Activated T-cell treated with anti-CD3 and anti-CD28 coated beads, Interleukin-2, amount 50 U/mL, for 24 hours (primary cell): ENCODE measurements around the gene ZNF689.
"Not testable (repeated sequence)": the region's sequence is repeated elsewhere in the genome, so short reads cannot be mapped to it uniquely, and the experiment has no call there.

Experiments
- DNase-seq: peaks from one replicate; pipeline ENCODE4 v3.0.0-alpha.2; 2020
- H3K27ac Mint-ChIP-seq: 2 replicates; pipeline ENCODE4 v1.8.0; 2020; ENCODE audit warnings: mild to moderate bottlenecking, mixed read lengths
- H3K27me3 Mint-ChIP-seq: 2 replicates; pipeline ENCODE4 v1.8.0; 2020; ENCODE audit warnings: mixed read lengths
- H3K36me3 Mint-ChIP-seq: 2 replicates; pipeline ENCODE4 v1.8.0; 2020; ENCODE audit warnings: low read depth, mixed read lengths
- H3K4me1 Mint-ChIP-seq: 2 replicates; pipeline ENCODE4 v1.8.0; 2020; ENCODE audit warnings: low read depth, mixed read lengths
- H3K4me3 Mint-ChIP-seq: 2 replicates; pipeline ENCODE4 v1.8.0; 2020; ENCODE audit warnings: mild to moderate bottlenecking, moderate library complexity, mixed read lengths
- H3K9me3 Mint-ChIP-seq: 2 replicates; pipeline ENCODE4 v1.8.0; 2020; ENCODE audit warnings: mixed read lengths

ZNF689 gene

DNA sequence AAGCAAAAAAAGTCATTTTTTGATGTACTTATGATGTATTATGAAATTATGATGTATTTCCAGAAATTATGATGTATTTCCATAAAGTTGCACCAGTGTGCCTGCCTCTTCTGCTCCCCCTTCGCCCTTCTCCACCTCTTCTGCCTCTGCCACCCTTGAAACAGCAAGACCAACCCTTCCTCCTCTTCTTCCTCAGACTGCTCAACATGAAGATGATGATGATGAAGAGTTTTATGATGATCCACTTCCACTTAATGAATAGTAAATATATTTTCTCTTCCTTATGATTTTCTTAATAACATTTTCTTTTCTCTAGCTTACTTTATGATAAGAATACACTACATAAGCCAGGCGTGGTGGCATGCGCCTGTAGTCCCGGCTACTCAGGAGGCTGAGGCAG is 17.3 kb downstream of the ZNF689 start:
- H3K27me3 Mint-ChIP-seq, result no peaks in the 10 kb centered on the region

DNA sequence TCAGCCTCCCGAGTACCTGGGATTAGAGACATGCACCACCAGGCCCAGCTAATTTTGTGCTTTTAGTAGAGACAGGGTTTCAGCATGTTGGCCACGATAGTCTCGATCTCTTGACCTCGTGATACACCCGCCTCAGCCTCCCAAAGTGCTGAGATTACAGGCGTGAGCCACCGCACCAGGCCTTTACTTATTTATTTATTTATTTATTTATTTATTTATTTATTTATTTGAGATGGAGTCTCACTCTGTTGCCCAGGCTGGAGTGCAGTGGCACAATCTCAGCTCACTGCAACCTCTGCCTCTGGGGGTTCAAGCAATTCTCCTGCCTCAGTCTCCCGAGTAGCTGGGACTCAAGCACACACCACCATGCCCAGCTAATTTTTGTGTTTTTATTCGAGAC is 19.3 kb downstream of the ZNF689 start:
- Mint-ChIP-seq H3K4me1 (peaks cover 20% of the 10 kb centered on the region), H3K36me3 (peaks cover 28% of the 10 kb centered on the region)
- H3K27me3 Mint-ChIP-seq, H3K27ac Mint-ChIP-seq, DNase-seq, H3K9me3 Mint-ChIP-seq, H3K4me3 Mint-ChIP-seq: not testable (repeated sequence)

More for the DNA sequence above, 17.3 kb downstream of the ZNF689 start:
- no peak overlapping the region for H3K4me3 Mint-ChIP-seq
- no peak overlapping the region for H3K27ac Mint-ChIP-seq
- H3K9me3 Mint-ChIP-seq, result no peaks in the 10 kb centered on the region
- peaks cover 10% of the 10 kb centered on the region for H3K36me3 Mint-ChIP-seq
- DNase-seq, result no peak
- H3K4me1 Mint-ChIP-seq, result peaks cover 3% of the 10 kb centered on the region

DNA sequence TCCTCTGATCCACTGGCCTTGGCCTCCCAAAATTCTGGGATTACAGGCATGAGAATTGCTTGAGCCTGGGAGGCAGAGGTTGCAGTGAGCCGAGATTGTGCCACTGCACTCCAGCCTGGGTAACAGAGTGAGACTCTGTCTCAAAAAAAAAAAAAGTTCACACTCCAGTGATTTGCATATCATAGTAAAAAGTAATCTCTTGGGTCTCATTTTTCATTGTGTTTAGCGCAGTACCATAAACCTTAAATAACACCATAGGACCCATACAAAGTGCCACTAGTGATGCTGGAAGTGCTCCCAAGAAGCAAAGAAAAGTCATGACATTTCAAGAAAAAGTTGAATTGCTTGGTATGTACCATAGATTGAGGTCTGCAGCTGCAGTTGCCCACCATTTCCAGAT is 20.6 kb downstream of the ZNF689 start:
- H3K36me3 Mint-ChIP-seq, result peaks cover 36% of the 10 kb centered on the region
- not testable (repeated sequence) for H3K9me3 Mint-ChIP-seq, H3K27me3 Mint-ChIP-seq, H3K27ac Mint-ChIP-seq, H3K4me3 Mint-ChIP-seq, DNase-seq
- peaks cover 27% of the 10 kb centered on the region for H3K4me1 Mint-ChIP-seq

DNA sequence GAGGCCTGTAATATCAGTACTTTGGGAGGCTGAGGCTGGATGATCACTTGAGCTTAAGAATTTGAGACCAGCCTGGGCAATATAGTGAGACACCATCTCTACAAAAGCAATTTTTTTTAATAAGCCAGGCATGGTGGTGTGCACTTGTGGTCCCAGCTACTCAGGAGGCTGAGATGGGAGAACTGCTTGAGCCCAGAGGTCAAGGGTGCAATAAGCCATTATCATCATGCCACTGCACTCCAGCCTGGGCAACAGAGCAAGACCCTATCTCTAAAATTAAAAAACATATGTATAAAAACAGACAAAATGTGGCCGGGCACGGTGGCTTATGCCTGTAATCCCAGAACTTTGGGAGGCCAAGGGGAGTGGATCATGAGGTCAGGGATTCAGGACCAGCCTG is 21.5 kb downstream of the ZNF689 start:
- Mint-ChIP-seq H3K4me1 (peaks cover 32% of the 10 kb centered on the region), H3K27ac (no peak overlapping the region), H3K9me3 (no peaks in the 10 kb centered on the region), H3K36me3 (peaks cover 41% of the 10 kb centered on the region), H3K27me3 (no peaks in the 10 kb centered on the region), H3K4me3 (no peak overlapping the region)
- DNase-seq, result no peak

DNA sequence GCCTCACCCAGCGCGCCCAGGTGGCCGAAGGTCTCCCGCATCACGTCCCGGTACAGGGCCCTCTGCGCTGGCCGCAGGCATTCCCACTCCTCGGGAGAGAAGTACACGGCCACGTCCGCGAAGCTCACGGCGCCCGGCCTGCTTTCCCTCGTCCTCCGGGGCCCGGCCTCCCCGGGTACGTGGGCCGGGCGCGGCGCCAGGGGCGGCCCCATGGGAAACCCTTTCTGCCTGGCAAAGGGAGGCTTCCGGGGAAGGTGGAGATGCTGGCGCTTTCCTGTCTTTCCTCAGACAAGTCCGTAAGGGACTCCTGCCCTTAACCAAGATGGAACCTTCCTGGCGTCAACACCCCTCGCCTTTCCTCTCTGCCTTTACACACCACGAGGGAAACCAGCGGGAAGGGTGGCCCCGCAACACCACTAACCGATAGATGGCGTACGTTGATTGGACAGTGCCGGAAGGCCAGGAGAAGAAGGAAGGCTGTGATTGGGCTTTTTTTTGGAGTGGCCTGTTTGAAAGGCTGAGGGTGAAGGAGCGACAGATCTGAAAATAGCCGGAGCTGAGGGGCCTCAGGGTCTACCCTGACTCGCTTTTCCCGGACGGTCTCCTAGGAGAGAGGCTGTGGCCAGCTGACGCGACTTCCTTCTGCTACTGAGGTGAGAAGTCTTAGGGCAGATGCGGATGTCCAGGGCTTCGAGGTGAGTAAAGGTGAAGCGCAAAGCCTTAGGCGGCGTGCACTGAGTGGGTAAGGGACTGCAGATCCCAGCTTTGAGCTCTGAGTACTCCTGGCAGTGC is 24.6 kb downstream of the ZNF689 start, which contains the start of gene ZNF785:
TSS of gene ZNF785 (minus strand) at position 298 of the 792 bp plus-strand sequence. CDS start at position 212, 86 bp downstream.
- no peaks in the 10 kb centered on the region for H3K9me3 Mint-ChIP-seq
- no peaks in the 10 kb centered on the region for H3K27me3 Mint-ChIP-seq
- peaks cover 67% of the 10 kb centered on the region for H3K36me3 Mint-ChIP-seq
- H3K27ac Mint-ChIP-seq, result peak within 1 kb of the TSS; percentile 96
- peak; percentile 91 for DNase-seq
- H3K4me1 Mint-ChIP-seq, result peaks cover 42% of the 10 kb centered on the region
- H3K4me3 Mint-ChIP-seq, result peak within 1 kb of the TSS; percentile 92

DNA sequence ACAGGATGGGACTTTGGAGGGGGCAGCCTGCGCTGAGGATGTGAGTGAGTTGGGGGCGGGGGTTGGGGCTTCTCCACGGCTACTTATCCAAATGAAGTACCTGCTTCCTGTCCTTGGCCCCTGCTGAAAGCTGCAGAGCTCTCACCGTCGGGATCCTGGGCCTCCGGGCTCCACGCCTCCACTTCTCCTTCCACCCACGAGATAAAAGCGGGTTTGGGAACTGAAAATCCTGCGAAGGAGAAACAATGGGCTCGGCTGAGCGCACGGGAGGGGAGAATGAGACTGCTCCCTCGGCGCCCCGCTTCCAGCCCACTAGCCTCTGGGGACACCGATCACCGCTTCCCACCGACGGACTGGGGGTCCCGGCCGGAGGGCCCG is 25.2 kb downstream of the ZNF689 start:
- no peak for DNase-seq
- no peaks in the 10 kb centered on the region for H3K27me3 Mint-ChIP-seq
- H3K27ac Mint-ChIP-seq, result peak overlapping the region; percentile 96
- peaks cover 42% of the 10 kb centered on the region for H3K4me1 Mint-ChIP-seq
- peak overlapping the region; percentile 92 for H3K4me3 Mint-ChIP-seq
- H3K9me3 Mint-ChIP-seq, result no peaks in the 10 kb centered on the region
- H3K36me3 Mint-ChIP-seq, result peaks cover 67% of the 10 kb centered on the region

DNA sequence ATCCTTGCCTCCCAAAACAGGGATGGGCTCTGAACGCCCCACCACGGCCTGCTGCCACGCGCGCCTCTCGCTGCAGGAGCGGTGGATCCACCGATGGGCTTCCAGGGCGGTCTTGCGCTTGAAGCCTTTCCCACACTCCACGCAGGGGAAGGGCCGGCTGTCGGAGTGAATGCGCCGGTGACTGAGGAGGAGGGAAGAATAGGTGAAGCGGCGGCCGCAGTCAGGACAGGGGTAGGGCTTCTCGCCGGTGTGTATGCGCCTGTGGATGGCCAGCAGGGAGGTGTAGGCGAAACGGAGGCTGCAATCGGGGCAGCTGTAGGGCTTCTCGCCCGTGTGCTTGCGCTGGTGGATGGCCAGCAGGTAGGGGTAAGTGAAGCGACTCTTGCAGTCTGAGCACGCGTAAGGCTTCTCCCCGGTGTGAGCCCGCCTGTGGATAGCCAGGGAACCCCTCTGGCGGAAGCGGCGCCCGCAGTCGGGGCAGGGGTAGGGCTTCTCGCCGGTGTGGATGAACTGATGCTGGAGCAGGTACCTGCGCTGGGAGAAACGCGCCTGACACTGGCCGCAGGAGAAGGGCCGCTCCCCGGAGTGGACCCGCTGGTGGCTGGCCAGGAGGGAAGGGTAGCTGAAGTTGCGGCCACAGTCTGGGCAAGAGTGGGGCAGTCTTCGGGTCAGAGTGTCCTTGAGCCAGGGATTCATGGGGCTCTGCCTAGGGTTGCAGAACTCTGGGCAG is 27.4 kb downstream of the ZNF689 start:
- no peak for DNase-seq
- H3K27ac Mint-ChIP-seq, result no peak overlapping the region
- no peak overlapping the region for H3K4me3 Mint-ChIP-seq
- H3K9me3 Mint-ChIP-seq, result no peaks in the 10 kb centered on the region
- peaks cover 78% of the 10 kb centered on the region for H3K36me3 Mint-ChIP-seq
- H3K4me1 Mint-ChIP-seq, result peaks cover 38% of the 10 kb centered on the region
- no peaks in the 10 kb centered on the region for H3K27me3 Mint-ChIP-seq

DNA sequence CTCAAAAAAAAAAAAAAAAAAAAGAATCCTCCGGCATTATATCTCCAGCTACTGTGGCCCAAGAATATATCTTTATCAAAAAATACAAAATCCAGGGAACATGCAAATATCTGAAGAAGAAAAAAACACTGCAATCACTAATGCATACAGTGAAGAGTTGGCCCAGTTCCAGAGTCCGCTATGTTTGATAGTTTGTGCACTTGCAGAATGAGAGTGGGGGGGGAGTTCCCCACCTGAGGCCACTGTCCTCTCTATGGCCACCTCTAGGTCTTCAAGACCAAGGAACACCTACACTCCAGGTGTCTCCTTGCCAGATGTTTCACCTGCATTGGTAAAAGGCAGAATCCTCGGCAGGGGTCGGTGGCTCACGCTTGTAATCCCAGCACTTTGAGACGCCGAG is 28.7 kb downstream of the ZNF689 start:
- no peak overlapping the region for H3K27ac Mint-ChIP-seq
- peaks cover 27% of the 10 kb centered on the region for H3K4me1 Mint-ChIP-seq
- H3K9me3 Mint-ChIP-seq, result no peaks in the 10 kb centered on the region
- H3K36me3 Mint-ChIP-seq, result peaks cover 69% of the 10 kb centered on the region
- no peaks in the 10 kb centered on the region for H3K27me3 Mint-ChIP-seq
- H3K4me3 Mint-ChIP-seq, result no peak overlapping the region
- DNase-seq, result no peak

DNA sequence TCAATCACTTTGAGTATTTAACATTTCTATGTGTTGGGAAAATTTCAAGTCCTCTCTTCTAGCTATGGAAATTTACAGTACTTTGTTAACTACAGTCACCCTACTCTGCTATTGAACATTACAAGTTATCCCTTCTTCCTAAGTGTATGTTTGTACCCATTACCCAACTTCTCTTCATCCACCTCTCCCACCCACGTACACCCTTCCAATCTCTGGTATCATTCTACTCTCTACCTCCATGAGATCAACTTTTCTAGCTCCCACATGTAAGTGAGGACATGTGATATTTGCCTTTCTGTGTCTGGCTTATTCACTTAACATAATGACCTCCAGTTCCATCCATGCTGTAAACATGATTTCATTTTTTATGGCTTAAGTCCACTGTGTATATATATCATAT is 35.5 kb downstream of the ZNF689 start:
- DNase-seq, result no peak
- Mint-ChIP-seq H3K36me3 (peaks cover 30% of the 10 kb centered on the region), H3K4me1 (peaks cover 35% of the 10 kb centered on the region), H3K27me3 (no peaks in the 10 kb centered on the region), H3K4me3 (no peak overlapping the region), H3K9me3 (no peaks in the 10 kb centered on the region), H3K27ac (no peak overlapping the region)

DNA sequence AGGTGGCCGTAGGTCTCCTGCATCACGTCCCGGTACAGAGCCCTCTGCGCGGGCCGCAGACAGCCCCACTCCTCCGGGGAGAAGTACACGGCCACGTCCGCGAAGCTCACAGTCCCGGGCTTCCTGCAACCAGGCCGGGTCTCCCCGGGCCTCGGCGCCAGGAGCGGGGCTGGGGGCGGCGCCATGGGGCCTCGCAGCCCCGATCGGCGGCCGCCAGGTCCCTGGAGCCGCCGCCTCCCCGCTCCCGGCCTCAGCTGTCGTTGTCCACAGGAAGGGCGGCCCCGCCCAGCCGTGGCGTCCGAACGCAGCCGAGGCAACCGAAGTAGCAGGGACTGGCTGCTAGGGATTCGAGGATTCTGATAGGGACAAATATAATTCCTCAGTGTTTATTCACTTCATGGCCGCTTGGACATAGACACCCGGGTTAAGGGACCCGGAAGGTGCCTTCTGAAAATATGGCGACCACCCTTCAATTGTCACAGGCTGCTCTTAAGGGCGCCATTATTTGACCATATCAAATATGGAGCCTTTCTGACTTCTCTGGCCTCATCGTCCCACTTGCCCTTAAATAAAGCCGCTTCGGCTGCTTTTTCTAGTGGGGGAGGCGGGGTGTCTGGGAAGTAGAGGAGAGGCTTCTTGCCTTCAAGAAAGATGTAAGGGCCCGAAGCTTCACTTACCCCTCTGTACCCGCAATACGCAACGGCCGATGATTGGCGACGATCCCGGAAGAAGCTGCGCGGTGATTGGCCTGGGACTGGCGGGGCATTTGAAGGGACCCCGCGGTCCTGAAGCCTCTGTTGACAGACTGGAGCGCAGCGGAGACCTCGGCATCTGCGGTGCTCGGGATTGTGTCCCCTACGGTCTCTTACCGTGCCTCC is 38.5 kb downstream of the ZNF689 start, which contains the start of gene ZNF688:
TSS of gene ZNF688 (minus strand) at position 270 of the 878 bp plus-strand sequence. CDS start at position 185, 85 bp downstream.
- DNase-seq, result peak; percentile 91
- Mint-ChIP-seq H3K27me3 (no peaks in the 10 kb centered on the region), H3K27ac (peak within 1 kb of the TSS; percentile 91), H3K4me1 (peaks cover 63% of the 10 kb centered on the region), H3K9me3 (no peaks in the 10 kb centered on the region), H3K4me3 (peak within 1 kb of the TSS; percentile 89), H3K36me3 (peaks cover 9% of the 10 kb centered on the region)

DNA sequence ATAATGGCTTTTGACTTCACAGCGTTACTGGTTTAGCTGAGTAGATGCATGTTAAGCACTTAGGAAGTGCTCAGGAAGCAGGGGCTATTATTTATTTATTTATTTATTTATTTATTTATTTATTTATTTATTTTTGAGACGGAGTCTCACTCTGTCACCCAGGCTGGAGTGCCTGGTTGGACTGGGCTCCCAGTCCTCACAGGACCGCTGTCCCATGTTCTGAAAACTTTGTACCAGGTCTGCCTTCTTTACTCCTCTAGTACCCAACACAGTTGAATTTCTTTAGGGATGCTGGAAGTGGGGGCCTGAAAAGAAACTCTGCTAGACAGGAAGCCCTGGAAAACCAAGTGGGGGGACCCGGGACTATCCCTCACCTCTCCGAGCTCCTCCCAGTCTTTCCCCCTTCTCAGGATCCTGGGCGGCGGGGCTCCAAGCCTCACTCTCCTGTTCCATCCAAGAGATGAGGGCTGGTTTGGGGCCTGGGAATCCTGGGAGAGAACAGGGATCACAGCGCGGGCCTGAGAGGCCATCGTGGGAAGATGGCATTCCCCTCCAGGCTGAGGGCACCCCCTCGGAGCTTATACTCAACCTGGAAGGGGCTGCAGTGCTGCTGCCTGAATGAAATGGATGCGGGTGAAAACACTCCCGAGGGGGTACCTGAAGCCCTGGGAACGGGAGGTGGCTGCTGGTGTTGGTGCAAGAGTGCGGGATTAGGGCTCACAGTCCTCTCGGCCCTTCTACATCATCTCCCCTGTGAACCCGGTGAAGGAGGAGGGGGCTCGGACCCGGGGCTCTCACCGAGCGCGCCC is 39.3 kb downstream of the ZNF689 start:
- no peak for DNase-seq
- peaks cover 66% of the 10 kb centered on the region for H3K4me1 Mint-ChIP-seq
- no peaks in the 10 kb centered on the region for H3K27me3 Mint-ChIP-seq
- peak overlapping the region; percentile 91 for H3K27ac Mint-ChIP-seq
- H3K36me3 Mint-ChIP-seq, result peaks cover 9% of the 10 kb centered on the region
- H3K4me3 Mint-ChIP-seq, result peak overlapping the region; percentile 89
- H3K9me3 Mint-ChIP-seq, result no peaks in the 10 kb centered on the region

DNA sequence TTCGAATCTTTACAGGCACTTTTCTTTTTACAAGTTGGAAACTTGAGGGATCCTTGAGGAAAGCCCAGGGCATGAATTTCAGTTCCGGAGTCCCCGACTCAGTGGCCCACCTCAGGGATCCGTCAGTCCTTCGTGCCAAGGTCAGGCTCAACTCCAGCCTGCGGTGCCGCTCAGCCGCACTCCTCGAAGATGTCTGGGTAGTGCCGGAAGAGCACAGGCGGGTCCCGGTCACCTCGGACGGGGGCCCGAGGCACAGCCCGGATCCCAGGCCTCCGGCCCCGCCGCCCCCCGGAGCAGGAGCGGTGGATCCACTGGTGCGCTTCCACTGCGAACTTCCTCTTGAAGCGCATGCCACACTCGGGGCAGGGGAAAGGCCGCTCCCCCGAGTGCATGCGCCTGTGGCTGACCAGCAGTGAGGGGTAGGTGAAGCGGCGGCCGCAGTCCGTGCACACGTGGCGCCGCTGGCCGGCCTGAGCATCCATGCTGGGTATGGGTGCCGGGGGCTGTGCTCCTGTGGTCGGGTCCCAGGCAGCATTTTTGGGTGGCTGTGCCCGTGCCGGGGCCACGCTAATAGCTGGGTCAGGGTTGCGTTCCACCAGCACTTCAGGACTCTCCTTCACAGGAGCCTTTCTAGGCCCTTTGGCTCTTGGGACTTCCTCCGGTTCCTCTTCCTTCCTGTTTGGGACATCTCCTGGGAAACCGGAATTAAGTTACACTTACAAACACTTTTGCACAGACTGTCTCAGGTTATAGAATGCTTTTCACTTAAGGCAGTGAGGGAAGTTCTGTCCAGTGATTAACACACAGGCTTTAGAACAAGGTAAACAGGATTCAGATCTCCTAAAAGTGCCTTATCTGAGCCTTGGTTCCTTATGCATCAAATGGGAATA is 40.2 kb downstream of the ZNF689 start:
- H3K27ac Mint-ChIP-seq, result peak overlapping the region; percentile 71
- DNase-seq, result no peak
- H3K27me3 Mint-ChIP-seq, result no peaks in the 10 kb centered on the region
- peaks cover 58% of the 10 kb centered on the region for H3K4me1 Mint-ChIP-seq
- H3K9me3 Mint-ChIP-seq, result no peaks in the 10 kb centered on the region
- peaks cover 9% of the 10 kb centered on the region for H3K36me3 Mint-ChIP-seq
- peak overlapping the region; percentile 12 for H3K4me3 Mint-ChIP-seq

DNA sequence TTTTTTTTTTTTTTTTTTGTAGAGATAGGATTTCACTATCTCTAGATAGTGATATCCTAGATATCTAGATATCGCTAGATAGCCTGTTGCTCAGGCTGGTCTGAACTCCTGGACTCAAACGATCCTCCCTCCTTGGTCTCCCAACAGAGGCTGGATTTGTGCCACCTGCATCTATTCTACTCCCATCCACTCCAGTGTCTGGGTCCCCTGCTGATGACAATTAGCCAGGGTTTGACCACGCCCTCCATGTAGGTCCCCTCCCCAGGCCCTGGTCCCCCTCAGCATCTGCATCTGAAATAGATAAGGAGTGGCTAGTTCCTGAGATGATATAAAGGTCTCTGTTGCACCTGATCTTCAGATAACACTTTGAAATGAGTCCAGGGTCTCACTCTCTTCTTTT is 40.9 kb downstream of the ZNF689 start:
- DNase-seq, result no peak
- Mint-ChIP-seq H3K9me3 (no peaks in the 10 kb centered on the region), H3K27ac (peak overlapping the region; percentile 99), H3K4me1 (peaks cover 53% of the 10 kb centered on the region), H3K27me3 (no peaks in the 10 kb centered on the region), H3K36me3 (peaks cover 9% of the 10 kb centered on the region), H3K4me3 (no peak overlapping the region)
